Stromal cell of bone marrow (primary cell): ENCODE measurements around the gene TOPORS.
"Not testable (repeated sequence)": the region's sequence is repeated elsewhere in the genome, so short reads cannot be mapped to it uniquely, and the experiment has no call there.

Experiments used
- DNase-seq: peaks from one replicate; pipeline ENCODE4 v3.0.0-alpha.2; 2012; ENCODE audit warnings: low read depth

TOPORS gene

DNA sequence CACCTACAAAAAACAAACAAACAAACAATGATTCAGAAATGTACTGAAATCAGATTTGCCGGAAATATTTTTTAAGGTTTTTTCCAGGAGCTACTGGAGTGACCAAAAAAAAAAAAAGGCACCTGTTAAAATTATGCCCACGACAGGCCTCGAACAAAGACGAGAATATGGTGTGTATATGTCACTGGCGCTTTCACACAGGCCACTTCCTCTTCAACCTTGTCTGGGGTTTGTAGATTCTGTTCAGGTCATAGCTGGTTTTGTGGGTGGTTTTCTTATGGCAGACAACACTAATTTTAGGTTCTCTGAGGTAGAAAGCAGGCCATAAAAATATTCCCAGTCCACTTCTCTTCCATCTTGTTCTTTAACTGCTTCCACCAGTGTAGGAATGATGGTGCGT is 13.6 kb upstream of the TOPORS start:
- DNase-seq = no peak

DNA sequence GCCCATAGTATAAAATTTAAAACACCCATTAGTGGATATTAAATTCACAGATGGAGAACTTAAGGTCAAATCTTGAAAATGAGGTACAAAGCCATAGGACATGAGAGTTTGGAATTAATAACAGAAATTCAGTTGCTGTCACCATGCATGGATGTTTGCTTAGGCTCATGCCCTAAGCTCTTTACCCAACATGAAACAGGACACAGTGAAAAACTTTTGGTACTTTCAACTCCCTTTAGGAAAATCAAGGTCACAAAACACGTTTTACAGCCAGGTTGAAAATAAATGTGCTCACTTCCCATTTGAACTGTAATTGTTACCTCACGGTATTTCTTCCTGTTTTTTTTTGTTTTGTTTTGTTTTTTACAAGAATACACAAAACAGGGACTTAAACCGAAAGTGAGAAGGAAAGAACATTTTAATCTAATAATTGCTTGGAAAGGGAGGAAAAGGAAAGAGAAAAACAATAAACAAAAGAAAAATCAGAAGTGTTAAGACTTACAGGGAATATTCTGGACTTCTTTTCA is 6.1 kb upstream of the TOPORS start:
- DNase-seq = no peak

DNA sequence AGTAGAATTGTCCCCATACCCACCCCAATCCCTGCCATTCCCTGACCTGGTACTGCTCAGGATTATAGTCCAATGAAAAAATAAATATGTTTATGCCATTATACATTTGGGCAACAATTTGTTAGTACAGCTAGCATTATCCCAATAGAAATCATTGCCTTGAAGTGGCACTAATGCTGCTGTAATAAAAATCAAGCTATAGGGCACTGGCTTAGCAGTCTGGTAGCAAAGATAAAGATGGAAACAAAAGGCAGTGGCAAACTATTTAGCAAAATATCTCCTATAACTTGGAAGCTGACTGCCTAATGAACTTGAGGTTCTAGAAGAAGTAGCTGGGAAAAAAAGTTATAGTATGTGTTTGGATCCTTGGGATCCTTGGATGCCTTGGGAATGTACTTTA is 2.2 kb upstream of the TOPORS start:
- no peak for DNase-seq

DNA sequence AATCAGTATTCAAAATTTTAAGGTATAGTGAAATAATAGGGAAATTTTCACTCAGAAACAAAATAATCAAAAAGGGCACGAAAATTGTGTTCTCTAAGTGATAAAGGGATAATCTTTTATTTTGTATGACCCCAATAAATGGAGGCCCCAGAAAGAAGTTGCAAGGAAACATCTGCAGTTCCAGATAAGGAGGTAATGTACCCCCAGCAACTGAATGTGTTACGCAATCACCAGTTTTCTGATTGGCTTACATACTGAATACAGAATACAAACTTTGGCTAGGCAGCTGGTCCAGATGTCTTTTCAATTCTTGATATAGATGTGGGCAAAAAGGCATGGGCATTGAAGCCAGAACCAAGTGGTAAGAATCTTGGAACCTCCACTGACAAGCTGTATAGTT is 1.7 kb upstream of the TOPORS start:
- no peak for DNase-seq

- no peak for DNase-seq
These were observed 922 bp downstream of the TOPORS start for GRCh38 chr9:32551276-32552051.

GRCh38 chr9:32550562-32551275 is 1.7 kb downstream of the TOPORS start:
- peak; percentile 79 for DNase-seq

- no peak for DNase-seq
These were observed 2.2 kb downstream of the TOPORS start for GRCh38 chr9:32550150-32550561.

DNA sequence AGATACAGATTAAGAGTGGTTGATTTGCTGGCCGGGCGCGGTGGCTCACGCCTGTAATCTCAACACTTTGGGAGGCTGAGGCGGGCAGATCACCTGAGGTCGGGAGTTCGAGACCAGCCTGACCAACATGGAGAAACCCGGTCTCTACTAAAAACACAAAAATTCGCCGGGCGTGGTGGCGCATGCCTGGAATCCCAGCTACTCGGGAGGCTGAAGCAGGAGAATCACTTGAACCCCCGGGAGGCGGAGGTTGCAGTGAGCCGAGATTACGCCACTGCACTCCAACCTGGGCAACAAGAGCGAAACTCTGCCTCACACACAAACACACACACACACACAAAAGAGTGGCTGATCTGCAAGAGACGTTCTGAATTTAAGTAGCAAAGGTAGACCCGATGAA is 4.2 kb downstream of the TOPORS start:
- not testable (repeated sequence) for DNase-seq

- DNase-seq = no peak
These were observed 6.5 kb downstream of the TOPORS start for GRCh38 chr9:32545884-32546283.

GRCh38 chr9:32543047-32543446 is 9.3 kb downstream of the TOPORS start:
- no peak for DNase-seq

DNA sequence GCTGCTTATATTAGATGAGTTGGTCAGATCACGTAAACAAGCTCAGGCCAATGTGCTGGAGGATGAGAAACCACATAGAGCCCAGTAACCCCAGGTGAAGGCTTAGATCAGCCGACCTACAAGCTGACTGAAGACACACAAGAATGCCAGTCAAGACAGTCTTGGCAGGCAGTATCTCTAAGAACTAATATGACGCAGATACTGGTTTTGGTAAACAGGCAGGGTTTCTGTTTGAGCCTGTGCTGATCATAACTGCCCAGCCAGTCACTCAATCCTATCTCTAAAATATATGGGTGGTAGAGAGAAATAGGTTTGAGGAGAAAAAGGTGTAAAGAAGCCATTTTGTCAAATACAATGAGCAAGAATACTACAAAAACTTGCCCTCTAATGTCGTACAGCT is 18.6 kb downstream of the TOPORS start:
- DNase-seq = no peak

DNA sequence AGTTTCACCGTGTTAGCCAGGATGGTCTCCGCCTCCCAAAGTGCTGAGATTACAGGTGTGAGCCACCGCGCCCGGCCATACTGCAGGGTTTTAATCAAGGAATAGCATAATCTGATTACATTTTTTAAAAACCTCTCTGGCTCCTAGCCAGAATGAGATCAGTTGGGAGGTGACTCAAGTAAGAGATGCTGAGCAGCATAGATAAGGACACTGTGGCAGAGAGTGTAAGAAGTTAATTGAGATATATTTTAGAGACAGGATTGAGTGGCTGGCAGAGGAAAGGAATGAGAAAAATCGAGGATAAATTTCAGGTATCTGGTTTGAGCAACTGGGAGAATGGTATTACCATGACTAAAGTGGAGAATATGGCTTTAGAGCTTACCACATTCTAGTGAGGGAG is 19.1 kb downstream of the TOPORS start:
- DNase-seq = no peak

GRCh38 chr9:32526707-32527048 is 25.7 kb downstream of the TOPORS start:
- DNase-seq = no peak

GRCh38 chr9:32526041-32526706 is 26.2 kb downstream of the TOPORS start, which contains the start of gene RIGI:
Gene RIGI, minus strand, starts transcription at chr9:32526196. Its CDS starts 30 bp downstream, at chr9:32526166.
- DNase-seq = peak; percentile 92

GRCh38 chr9:32525709-32526030 is 26.7 kb downstream of the TOPORS start:
- DNase-seq = no peak

- no peak for DNase-seq
These were observed 27.3 kb downstream of the TOPORS start for GRCh38 chr9:32524892-32525708.

- not testable (repeated sequence) for DNase-seq
These were observed 27.9 kb downstream of the TOPORS start for GRCh38 chr9:32524558-32524891.

DNA sequence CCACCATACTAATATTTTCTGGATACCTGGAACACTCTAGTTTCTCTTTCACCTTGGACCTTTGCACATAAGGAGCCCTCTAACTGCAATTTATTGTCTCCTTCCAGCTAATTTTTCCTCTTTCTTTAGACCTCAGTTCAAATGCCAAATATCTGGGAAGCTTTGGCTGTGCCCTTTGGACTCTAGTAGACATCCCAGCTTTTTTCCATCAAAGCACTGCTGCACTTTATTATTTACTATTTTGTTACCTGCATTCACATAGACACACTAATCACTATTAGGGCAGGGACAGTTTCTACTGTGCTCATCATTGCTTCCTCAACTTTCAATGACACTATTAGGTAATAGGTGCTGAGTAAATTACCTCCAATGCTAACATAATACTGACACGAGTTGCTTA is 28.5 kb downstream of the TOPORS start:
- no peak for DNase-seq

GRCh38 chr9:32518276-32518675 is 34.1 kb downstream of the TOPORS start:
- no peak for DNase-seq

GRCh38 chr9:32516241-32516640 is 36.1 kb downstream of the TOPORS start:
- DNase-seq = no peak

DNA sequence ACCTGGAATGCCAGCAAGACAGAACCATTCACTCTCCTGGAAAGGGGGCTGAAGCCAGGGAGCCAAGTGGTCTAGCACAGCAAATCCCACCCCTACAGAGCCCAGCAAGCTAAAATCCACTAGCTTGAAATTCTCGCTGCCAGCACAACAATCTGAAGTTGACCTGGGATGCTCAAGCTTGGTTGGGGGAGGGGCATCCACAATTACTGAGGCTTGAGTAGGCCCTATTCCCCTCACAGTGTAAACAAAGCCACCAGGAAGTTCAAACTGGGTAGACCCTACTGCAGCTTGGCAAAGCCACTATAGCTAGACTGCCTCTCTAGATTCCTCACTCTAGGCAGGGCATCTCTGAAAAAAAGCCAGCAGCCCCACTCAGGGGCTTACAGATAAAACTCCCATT is 43.7 kb downstream of the TOPORS start:
- DNase-seq = no peak

DNA sequence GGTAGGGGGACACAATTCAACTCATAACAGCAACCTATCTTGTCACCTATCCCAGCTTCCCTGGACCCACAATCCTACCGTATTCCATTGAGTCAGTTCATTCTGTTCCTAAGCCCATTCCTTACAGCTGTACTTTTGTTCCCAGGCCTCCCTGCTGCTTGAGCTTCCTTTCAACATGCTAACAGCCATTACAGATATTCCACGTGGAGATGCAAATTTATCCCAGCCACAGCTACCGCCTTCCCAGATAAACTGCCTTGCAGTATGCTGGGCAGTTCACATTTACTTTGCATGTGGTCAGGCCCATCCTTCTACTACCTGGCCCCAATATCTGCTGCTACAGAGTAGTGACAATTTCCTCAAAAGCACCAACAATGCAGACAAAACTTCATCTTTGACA is 49.4 kb downstream of the TOPORS start:
- DNase-seq = no peak
